DLD1 (cell line): Measurements from ENCODE around the gene FGGY.
"Not testable (repeated sequence)": the region's sequence is repeated elsewhere in the genome, so short reads cannot be mapped to it uniquely, and the experiment has no call there.

ENCODE experiments used
- in situ Hi-C: cut with HindIII; loops from 2 replicates; pipeline ENCODE4 v1.10.0; 2017; ENCODE audit warnings: low sequenced_read_pairs

FGGY gene

GRCh38 chr1:59690171-59690930, 393.5 kb downstream of the FGGY start:
- in situ Hi-C loops = no loop called here

DNA sequence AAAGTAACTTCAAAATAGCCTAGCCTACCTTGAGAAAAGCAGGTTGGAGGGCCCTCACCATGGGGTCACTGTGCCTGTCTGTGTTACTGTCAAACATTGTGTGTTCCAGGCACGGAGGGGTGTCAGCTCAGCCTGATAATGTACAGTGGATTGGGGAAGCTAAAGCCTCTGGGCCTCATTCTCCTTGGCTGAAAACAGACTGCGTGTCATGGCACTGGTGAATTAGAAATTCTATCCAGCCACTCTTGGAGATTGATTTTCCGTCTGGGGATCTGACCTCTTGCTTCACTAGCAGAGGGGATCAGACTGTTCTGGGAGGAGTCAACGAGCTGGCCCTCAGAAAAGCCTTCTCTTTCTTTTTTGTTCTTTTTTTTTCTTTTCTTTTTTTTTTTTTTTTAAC, 394.4 kb downstream of the FGGY start:
- in situ Hi-C loops = no loop called here

DNA sequence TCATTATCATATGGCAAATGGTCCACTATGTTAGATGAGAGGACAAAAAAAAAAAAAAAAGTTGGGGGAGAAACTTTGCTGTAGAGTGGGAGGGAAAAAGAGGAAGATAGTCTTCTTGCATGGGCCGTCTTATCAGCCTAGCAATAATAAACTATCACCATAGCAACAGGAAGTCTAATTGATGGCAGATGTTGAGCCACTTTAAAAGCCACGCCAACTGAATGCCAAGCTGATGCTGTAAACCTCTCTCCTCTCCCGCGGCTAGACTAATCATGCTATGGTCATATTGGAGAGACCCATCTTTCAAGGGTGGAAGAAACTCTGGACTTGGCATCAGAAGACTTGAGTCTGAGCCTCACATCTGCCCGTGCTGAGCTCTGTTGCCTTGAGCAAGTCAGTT, 395.7 kb downstream of the FGGY start:
- in situ Hi-C loops = no loop called here

GRCh38 chr1:59693406-59693805, 396.5 kb downstream of the FGGY start:
- in situ Hi-C loops = no loop called here

GRCh38 chr1:59695252-59695651, 398.4 kb downstream of the FGGY start:
- in situ Hi-C loops = no loop called here

GRCh38 chr1:59696421-59697115, 399.7 kb downstream of the FGGY start:
- in situ Hi-C loops = no loop called here

DNA sequence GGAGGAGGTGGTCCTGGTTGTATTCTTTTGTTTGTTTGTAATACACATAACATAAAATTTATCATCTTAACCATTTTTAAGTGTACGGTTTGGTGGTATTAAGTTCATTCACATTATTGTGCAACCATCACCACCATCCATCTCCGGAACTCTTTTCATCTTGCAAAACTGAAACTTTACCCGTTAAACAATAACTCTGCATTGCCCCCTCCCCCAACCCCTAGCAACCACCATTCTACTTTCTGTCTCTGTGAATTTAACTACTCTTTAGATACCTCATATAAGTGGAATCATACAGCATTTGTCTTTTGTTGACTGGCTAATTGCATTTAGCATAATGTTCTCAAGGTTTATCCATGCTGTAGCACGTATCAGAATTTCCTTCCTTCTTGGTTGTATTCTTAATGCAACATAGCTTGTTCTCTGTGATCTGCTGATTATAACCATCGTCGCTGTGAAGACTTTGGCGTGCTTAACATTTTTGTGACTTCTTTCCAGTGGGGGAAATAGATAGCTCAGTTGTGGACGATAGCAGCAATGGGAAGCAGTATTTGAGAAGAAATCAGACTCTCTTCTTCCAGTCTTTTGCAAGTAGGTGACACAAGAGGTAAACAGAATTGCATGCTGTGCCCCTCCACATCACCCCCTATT, 400.4 kb downstream of the FGGY start:
- in situ Hi-C loops = no loop called here

GRCh38 chr1:59698386-59698785, 401.5 kb downstream of the FGGY start:
- in situ Hi-C loops = no loop called here

DNA sequence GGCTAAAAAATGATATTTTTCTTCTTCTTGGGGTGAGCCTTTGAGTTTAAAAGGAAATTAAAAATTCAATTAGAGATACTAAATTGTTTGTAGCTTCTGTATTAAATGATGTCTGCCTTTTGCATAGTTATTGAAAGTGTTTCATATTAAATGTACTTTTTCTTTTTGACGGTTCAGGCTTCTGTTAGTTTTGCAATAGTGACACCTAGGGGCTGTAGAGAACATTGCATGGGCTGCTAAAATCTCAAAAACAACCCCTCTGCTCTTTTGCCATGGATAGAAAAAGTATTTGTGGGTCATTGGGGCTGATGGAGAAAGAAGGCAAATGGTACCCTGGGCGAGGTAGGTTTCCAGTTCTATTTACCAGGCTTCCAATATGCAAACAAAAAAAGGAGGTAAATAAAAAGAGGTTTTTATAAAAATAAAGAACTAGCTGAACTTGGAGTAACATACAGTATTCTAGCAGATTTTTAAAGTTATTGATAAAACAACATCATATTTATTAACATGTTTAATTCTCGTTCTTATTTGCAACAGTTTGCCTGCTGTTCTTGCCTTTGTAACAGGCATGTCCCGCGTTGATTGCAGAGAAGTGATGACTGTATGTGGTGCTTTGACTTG, 402.4 kb downstream of the FGGY start:
- in situ Hi-C loops = no loop called here

DNA sequence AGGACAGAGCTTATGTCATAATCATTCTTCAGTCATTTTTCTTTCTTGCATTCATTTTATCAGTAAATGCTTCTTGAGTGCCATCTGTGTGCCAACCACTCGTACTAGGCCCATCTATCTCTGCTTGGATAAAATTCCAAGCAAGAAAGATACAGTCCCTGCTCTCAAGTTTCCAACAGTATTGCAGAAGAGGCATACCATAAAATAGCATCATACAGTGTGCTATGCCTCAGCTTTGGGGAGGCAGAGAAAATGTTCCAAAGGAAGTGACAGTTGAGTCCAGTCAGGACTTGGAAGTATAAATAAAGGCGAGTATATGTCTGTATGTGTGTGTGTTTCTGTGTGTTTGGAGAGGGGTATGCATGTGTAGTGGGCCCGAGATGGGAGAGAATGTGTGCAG, 404.5 kb downstream of the FGGY start:
- in situ Hi-C loops = no loop called here

DNA sequence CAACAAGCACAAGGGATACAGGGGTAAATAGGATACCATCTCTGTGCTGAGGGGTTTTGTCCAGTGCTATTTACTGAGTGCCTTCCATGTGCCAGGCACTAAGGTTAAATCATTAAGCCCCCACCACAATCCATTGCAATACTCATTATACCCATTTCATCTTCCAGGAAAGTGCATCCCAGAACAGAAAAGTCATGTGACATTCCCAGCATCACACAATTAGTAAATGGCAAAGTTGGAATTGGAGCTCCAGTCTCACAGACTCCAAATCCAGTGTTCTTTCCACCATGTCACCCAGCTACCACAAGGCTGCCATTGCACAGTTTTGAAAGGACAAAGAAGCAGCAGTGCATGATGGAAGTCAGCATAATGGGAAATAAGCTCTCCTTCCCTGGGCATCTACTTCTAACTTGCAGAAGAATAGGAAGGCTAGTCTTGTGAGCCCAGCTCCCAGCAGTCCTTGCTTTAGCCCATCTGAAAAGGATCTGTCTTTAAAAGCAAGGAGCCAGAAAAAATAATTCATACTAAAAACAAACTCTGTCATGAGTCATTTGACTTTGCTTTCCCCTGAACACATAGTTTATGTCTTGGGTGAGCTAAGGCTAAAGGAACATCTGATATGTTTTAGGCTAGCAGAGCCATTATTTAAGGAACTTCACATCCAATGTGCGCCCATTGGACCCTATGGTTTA, 406.5 kb downstream of the FGGY start:
- in situ Hi-C loops = no loop called here

GRCh38 chr1:59703918-59704378, 407.1 kb downstream of the FGGY start:
- in situ Hi-C loops = no loop called here

- in situ Hi-C loops = no loop called here
Observed at GRCh38 chr1:59704716-59705115, 407.8 kb downstream of the FGGY start.

DNA sequence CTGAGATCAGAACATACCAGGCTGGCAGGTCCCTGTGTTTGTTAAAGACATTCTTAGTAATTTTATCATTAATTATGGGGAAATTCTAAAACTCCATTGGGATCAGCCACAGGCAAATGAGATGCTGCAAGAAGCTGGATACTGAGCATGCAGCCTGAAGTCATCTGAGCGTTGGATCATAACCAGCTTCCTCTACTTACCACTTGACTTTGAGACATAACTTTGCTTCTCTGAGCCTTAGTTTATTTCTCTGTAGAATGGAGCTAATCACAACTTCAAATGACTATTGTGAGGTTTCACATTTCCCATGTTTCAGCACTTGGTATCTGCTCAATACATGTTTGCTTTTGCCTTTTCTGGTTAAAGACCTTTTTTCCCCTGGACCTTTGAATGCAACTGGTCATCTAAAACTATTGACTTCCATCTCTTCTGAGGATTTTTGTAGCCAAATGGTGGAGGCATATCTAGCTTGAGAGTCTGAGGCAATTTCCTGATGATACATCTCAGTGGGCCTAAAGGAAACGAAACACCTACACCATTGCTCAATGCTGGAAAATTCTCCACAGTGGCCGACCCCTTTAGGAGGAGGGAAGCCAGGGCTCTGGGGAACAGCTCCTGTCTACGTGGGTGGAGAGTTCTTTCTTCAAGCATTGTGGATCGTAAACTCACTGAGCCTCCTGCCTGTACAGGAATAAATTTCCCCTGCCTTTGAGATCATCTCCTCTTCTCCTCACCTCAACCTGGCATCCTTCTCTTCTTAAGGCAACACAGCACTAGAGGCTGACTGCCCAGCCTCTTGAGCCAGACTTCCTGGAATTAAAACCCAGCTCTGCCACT, 408.8 kb downstream of the FGGY start:
- in situ Hi-C loops = no loop called here

DNA sequence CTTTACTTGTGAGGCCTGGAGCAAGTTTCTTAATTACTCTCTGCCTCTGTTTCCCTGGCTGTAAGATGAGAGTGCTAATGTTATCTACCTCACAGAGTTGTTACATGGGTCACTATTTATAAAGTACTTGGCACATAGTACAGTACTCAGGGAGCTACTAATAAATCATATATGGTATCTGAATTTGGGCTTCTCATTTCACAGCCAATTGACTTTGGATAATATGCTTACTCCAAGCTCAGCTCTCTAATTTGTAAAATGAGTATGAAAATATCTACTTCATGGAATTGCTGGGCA, 409.4 kb downstream of the FGGY start:
- in situ Hi-C loops = no loop called here

DNA sequence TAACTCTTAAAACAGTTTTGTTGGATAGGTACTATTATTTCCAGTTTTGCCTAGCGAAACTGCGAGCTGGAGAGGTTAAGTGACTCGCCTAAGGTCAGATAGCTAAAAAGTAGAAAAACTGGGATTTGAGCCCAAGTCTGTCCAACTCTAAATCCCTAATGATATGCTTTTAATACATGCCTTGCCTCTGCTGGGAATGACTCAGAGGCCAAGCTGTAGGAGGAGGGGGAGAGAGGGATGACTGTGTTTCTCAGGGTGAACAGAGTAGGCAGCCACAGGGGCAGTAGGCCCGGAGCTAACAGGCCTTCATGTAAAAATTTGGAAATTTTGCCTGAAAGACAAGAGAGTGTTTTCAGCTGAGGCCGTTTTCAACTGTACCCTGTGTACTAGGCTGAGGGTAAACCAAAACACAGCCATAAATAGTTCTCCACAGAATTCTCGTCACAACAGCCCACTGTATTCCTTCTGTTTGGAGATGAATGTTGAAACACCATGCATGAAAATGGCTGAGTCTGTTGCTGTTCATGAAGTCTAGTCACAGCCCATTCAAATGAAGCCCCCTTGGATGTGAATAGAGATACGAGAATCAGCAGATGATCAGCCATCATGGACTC, 410.4 kb downstream of the FGGY start:
- in situ Hi-C loops = no loop called here

DNA sequence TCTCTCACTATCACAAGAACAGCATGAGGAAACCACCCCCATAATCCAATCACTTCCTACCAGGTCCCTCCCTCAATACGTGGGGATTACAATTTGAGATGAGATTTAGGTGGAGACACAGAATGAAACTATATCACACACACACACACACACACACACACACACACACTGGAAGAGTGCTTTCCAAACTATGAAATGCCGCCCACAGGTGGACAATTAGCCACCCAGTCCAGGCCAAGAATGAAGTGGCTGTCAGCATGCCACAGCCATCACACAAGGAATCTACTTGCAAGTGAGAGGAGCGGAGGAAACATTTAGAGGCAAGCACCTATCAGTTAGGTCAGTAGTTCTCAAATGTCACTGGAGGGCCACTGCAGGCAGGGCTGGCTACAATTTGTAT, 412.4 kb downstream of the FGGY start:
- in situ Hi-C loops = no loop called here

DNA sequence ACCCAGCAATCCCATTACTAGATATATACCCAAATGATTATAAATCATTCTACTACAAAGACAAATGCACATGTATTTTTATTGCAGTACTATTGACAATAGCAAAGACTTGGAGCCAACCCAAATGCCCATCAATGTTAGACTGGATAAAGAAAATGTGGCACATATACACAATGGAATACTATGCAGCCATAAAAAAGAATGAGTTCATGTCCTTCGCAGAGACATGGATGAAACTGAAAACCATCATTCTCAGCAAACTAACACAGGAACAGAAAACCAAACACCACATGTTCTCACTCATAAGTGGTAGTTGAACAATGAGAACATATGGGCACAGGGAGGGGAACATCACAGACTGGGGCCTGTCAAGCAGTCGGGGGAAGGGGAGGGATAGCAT, 414.0 kb downstream of the FGGY start:
- in situ Hi-C loops = not testable (repeated sequence)

DNA sequence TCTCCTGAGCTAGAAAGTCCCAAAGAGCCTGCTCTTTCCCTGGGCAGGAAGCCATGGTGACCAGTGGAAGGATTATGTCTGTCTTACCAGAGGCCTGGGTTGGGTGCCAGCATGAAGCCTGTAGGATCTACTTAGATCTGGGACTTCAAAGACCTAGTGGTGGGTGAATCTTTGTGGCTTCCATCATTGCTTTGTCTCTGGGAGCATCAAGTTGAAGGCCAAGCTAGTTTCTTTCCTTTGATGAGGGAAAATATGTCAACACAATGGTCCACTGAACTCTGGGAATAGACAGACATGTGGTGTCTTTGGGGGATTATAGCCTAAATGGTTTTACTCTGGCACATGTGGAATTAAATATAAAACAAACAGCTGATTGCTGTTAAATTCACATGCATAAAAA, 417.3 kb downstream of the FGGY start:
- in situ Hi-C loops = no loop called here

DNA sequence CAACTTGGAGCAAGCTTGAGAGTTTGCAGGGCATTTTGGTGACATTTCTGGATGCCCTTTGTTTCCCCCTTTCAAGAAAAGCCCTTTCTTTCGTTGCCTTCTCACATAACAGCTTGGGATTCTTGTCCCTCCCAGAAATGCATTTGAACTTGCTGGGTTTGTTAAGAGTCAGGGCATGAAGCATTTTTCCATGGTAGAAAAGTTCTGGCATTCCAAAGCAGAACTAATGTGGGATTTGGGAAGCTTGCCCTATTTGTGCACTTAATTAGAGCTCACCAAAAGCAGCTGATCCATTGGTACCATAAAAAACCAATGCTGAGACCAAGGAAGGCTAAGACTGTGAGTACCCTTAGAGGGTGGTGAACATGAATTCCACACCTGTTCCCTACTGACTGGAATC, 418.1 kb downstream of the FGGY start:
- in situ Hi-C loops = no loop called here
